GM18861 (cell line): ENCODE results near the gene VIPR2.
"Not testable (repeated sequence)": the region's sequence is repeated elsewhere in the genome, so short reads cannot be mapped to it uniquely, and the experiment has no call there.

ENCODE experiments used
- ATAC-seq: cut with Tn5 transposase; IDR thresholded peaks from one replicate; pipeline ENCODE4 v1.9.1; 2021; ENCODE audit not compliant: unreplicated experiment

VIPR2 gene

DNA sequence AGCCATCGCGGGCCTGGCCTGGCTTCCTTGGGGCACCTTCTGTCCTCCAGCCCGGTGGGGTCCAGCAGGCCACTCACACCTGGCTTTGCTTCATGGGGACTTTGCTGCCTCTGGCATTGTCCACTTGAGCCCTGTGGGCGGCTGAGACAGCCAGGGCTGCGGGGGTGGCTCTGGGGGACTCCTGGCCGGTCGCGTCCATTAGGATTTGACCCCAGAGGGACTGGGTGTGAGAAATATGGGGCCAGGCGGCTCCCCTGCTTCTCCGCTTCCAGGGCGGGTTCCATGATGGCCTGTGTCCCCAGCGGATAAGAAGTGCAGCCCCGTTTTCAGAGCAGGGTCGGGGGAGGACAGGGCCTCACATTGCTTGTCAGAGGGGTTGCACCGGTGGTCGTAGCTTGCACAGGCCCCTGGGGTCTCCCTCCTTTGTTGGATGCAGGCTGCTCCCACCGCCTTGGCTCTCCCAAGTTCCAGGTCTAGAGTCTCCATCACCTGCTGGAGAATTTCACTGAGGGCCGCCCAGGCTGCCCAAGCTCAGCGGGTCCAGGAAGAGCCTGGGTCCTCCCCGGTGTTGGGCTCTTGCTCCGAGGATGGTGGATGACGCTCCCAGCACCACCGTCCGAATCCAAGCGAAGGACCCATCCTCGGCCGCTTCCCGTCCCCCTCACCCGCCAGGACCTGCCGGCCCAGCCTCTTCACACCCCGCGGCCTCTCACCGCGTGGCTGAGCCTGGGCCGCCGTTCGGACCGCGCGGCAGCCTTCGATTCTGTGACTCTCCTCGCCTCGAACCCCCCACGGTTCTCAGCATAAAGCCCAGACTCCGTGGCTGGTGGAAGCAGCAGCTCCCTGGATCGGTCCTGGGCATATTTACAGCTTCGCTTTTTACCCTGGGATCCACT is 148.2 kb downstream of the VIPR2 start:
- ATAC-seq: no peak

DNA sequence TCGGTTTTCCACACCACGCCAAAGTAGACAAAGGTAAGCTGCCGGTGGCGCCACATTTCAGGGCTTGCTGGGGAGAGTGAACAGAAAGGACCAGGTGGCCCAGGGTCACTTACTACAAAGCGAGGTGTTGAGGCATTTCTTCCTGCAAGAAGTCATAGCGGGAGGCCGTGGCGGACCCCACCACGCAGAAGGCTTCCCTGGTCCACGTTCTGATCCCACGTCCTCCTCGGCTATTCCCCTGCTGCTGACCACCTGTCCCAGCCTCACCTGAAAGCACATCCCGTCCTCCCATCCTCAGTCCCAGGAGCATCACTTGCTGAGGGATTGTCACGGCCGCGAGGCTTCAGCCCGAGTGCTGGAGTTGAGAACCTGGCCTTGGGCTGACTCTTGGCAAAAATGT is 149.2 kb downstream of the VIPR2 start:
- no peak for ATAC-seq

DNA sequence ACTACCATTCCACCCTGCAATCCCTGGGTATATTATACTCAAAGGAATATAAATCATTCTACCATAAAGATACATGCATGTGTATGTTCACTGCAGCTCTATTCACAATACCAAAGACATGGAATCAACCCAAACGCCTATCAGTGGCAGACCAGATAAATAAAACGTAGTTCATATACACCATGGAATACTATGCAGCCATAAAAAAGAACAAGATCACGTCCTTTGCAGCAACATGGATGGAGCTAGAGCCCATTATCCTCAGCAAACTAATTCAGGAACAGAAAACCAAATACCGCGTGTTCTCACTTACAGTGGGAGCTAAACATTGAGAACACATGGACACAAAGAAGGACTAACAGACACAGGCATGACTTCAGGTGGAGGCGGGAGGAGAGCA is 150.0 kb downstream of the VIPR2 start:
- ATAC-seq: no peak

GRCh38 chr7:158993591-158993990 is 151.1 kb downstream of the VIPR2 start:
- ATAC-seq: no peak

DNA sequence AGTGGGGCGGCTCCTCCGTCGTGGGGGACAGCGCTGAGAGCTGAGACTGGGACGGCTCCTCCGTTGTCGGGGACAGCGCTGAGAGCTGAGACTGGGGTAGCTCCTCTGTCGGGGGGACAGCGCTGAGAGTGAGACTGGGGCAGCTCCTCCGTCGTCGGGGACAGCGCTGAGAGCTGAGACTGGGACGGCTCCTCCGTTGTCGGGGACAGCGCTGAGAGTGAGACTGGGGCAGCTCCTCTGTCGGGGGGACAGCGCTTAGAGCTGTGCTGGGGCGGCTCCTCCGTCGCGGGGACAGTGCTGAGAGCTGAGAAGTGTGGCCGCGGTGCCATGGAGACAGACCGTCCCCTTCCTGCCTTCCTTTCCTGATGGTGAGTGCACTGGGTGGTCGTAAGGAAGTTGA is 151.9 kb downstream of the VIPR2 start:
- no peak for ATAC-seq

- no peak for ATAC-seq
These were observed 152.6 kb downstream of the VIPR2 start for GRCh38 chr7:158991824-158992621.

GRCh38 chr7:158988996-158989395 is 155.7 kb downstream of the VIPR2 start:
- ATAC-seq: no peak

- no peak for ATAC-seq
These were observed 156.3 kb downstream of the VIPR2 start for GRCh38 chr7:158988302-158988862.

GRCh38 chr7:158987691-158988090 is 157.0 kb downstream of the VIPR2 start:
- ATAC-seq: no peak

GRCh38 chr7:158985583-158985982 is 159.1 kb downstream of the VIPR2 start:
- no peak for ATAC-seq

DNA sequence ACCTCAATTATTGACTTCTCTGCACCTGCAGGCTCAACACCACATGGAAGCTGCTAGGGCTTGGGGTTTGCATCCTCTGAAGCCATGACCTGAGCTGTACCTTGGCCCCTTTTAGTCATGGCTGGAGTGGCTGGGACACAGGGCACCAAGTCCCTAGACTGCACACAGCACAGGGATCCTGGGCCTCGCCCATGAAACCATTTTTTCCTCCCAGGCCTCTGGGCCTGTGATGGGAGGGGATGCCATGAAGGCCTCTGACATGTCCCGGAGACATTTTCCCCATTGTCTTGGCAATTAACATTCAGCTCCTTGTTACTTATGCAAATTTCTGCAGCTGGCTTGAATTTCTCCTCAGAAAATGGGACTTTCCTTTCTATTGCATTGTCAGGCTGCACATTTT is 160.7 kb downstream of the VIPR2 start:
- ATAC-seq: not testable (repeated sequence)

DNA sequence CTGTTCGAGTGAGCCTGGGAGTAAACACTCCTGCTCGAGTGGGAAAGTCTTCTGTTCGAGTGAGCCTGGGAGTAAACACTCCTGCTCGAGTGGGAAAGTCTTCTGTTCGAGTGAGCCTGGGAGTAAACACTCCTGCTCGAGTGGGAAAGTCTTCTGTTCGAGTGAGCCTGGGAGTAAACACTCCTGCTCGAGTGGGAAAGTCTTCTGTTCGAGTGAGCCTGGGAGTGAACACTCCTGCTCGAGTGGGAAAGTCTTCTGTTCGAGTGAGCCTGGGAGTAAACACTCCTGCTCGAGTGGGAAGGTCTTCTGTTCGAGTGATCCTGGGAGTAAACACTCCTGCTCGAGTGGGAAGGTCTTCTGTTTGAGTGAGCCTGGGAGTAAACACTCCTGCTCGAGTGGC is 162.6 kb downstream of the VIPR2 start:
- not testable (repeated sequence) for ATAC-seq

- ATAC-seq: no peak
These were observed 164.9 kb downstream of the VIPR2 start for GRCh38 chr7:158979635-158980351.

- no peak for ATAC-seq
These were observed 165.6 kb downstream of the VIPR2 start for GRCh38 chr7:158979023-158979529.
